Neuronal stem cell (in vitro differentiated cells): Measurements from ENCODE around the gene RXYLT1.

ENCODE experiments used
- DNase-seq: peaks from one replicate; pipeline ENCODE4 v3.0.0-alpha.2; 2013; ENCODE audit warnings: low spot score
- H2AFZ ChIP-seq: one replicate; pipeline ENCODE4 v1.6.1; 2013; ENCODE audit warnings: mild to moderate bottlenecking, low read length, inconsistent platforms
- H2AK5ac ChIP-seq: 2 replicates; pipeline ENCODE4 v1.6.1; 2013; ENCODE audit warnings: low read depth, mild to moderate bottlenecking, inconsistent platforms, low read length, moderate library complexity, mixed read lengths
- H2BK120ac ChIP-seq: 2 replicates; pipeline ENCODE4 v1.6.1; 2013; ENCODE audit warnings: low read depth, mild to moderate bottlenecking, inconsistent platforms, low read length, moderate library complexity, mixed read lengths
- H2BK12ac ChIP-seq: one replicate; pipeline ENCODE4 v1.6.1; 2013; ENCODE audit warnings: low read length, inconsistent platforms
- H2BK15ac ChIP-seq: 2 replicates; pipeline ENCODE4 v1.6.1; 2013; ENCODE audit warnings: mild to moderate bottlenecking, low read length, inconsistent platforms, mixed read lengths
- H2BK5ac ChIP-seq: one replicate; pipeline ENCODE4 v1.6.1; 2013; ENCODE audit warnings: inconsistent platforms, mild to moderate bottlenecking, low read length, moderate library complexity
- H3K14ac ChIP-seq: one replicate; pipeline ENCODE4 v1.6.1; 2013; ENCODE audit warnings: low read length, inconsistent platforms
- H3K18ac ChIP-seq: 2 replicates; pipeline ENCODE4 v1.6.1; 2013; ENCODE audit warnings: low read length, inconsistent platforms
- H3K23ac ChIP-seq: 2 replicates; pipeline ENCODE4 v1.6.1; 2013; ENCODE audit warnings: low read depth, mild to moderate bottlenecking, mixed read lengths, low read length, inconsistent platforms; ENCODE audit not compliant: poor library complexity
- H3K27ac ChIP-seq: replicated peaks from 3 replicates; pipeline ENCODE4 v1.5.1; 2013; ENCODE audit warnings: low read length, inconsistent platforms
- H3K27me3 ChIP-seq, 3 experiments: 2 replicates each; pipeline ENCODE4 v1.6.1; 2013; ENCODE audit warnings: low read length in 3 of 3, mild to moderate bottlenecking in 2 of 3, inconsistent platforms in 1 of 3, low read depth in 1 of 3, mixed read lengths in 1 of 3, moderate library complexity in 1 of 3; ENCODE audit not compliant: control insufficient read depth in 3 of 3, insufficient read depth in 3 of 3
- H3K36me3 ChIP-seq, 2 donors: replicated peaks in 1 of 2; 2 replicates each; pipeline ENCODE4 v1.6.1; 2013; ENCODE audit warnings: low read length in 2 of 2; ENCODE audit not compliant: control insufficient read depth in 2 of 2, insufficient read depth in 2 of 2
- H3K4ac ChIP-seq: 2 replicates; pipeline ENCODE4 v1.6.1; 2013; ENCODE audit warnings: inconsistent platforms, mild to moderate bottlenecking, low read length, moderate library complexity
- H3K4me1 ChIP-seq, 2 donors: 1 replicate in 1 of 2; 2 replicates in 1 of 2; pipeline ENCODE4 v1.6.1; 2013; ENCODE audit warnings: low read length in 2 of 2, low read depth in 1 of 2; ENCODE audit not compliant: control insufficient read depth in 2 of 2, insufficient read depth in 1 of 2
- H3K4me2 ChIP-seq: one replicate; pipeline ENCODE4 v1.6.1; 2013; ENCODE audit warnings: mild to moderate bottlenecking, low read length, inconsistent platforms; ENCODE audit not compliant: insufficient read depth, poor library complexity, severe bottlenecking
- H3K4me3 ChIP-seq, 2 donors: 2 replicates each; pipeline ENCODE4 v1.5.1; 2013; ENCODE audit warnings: low read length in 2 of 2, mild to moderate bottlenecking in 2 of 2, inconsistent platforms in 1 of 2, moderate library complexity in 1 of 2
- H3K79me1 ChIP-seq: one replicate; pipeline ENCODE4 v1.6.1; 2013; ENCODE audit warnings: low read depth, mild to moderate bottlenecking, inconsistent platforms, low read length, moderate library complexity
- H3K9ac ChIP-seq: one replicate; pipeline ENCODE4 v1.6.1; 2013; ENCODE audit warnings: mild to moderate bottlenecking, low read depth, low read length, inconsistent platforms; ENCODE audit not compliant: poor library complexity
- H3K9me3 ChIP-seq, 2 donors: replicated peaks in 1 of 2; 2 replicates each; pipeline versions ENCODE3 to v1.6.1; 2013; ENCODE audit warnings: low read length in 2 of 2, mild to moderate bottlenecking in 2 of 2, inconsistent platforms in 1 of 2, low read depth in 1 of 2, mixed read lengths in 1 of 2, moderate library complexity in 1 of 2; ENCODE audit not compliant: control insufficient read depth in 2 of 2, insufficient read depth in 1 of 2
- H4K8ac ChIP-seq: one replicate; pipeline ENCODE4 v1.6.1; 2013; ENCODE audit warnings: low read depth, mild to moderate bottlenecking, inconsistent platforms, low read length, moderate library complexity
- H4K91ac ChIP-seq: one replicate; pipeline ENCODE4 v1.6.1; 2013; ENCODE audit warnings: low read length, low read depth, mild to moderate bottlenecking, inconsistent platforms; ENCODE audit not compliant: poor library complexity
- WGBS, 2 donors: extraction: QIAGEN DNeasy Blood & Tissue Kit; methylation state at CpG; one replicate each; pipeline ENCODE4 v1.1.7; 2013; ENCODE audit warnings: missing lambda C conversion rate in 2 of 2, mixed read lengths in 1 of 2; ENCODE audit not compliant: insufficient read length in 2 of 2, insufficient replicate concordance in 1 of 2; ENCODE audit errors: extremely low coverage in 2 of 2; 5-methylcytosine and 5-hydroxymethylcytosine counted together

Gene RXYLT1

DNA sequence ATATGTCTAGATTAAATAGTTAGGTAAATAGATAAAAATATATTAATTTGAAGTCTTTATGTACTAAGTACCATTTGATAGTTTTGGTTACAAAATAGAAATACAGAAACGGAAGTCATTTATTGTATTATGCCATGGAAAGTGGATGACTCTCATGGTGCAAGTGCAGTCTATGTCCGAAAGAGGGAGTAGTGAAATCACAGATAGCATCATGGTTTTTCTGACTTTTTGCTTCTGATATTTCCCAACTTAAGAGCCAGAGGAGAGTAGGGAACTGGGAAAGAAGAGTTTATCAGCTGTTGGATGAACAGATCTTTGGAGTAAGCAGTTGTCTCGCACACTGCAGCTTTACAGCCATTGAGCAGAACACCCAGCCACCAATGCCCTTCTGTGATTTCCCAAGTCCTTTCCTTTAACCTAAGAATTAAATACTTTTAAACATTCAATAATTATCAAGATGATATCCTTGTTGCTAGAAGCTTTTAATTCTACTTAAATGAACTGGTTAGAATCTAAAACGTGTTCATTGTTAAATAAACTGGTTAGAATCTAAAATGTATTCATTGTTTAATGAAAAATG is 46.4 kb downstream of the RXYLT1 start:
- no peak overlapping the region for H2BK120ac ChIP-seq
- H2BK5ac ChIP-seq: no peak overlapping the region
- no peak overlapping the region for H3K9ac ChIP-seq
- no peak overlapping the region for H3K18ac ChIP-seq
- no CpG with 5 or more reads among the region's 4 CpGs for WGBS, 2 donors
- no peak overlapping the region for H2BK15ac ChIP-seq
- no peaks in the 10 kb centered on the region for H3K27me3 ChIP-seq
- no peak overlapping the region for H2AK5ac ChIP-seq
- H2BK12ac ChIP-seq: no peak overlapping the region
- no peak overlapping the region for H3K23ac ChIP-seq
- DNase-seq: peak; percentile 29
- H2AFZ ChIP-seq: no peak overlapping the region
- no peak overlapping the region for H4K8ac ChIP-seq
- no peak overlapping the region for H4K91ac ChIP-seq
- H3K36me3 ChIP-seq: no peaks in the 10 kb centered on the region
- H3K27ac ChIP-seq: no peak overlapping the region
- no peak overlapping the region for H3K4me3 ChIP-seq
- no peak overlapping the region for H3K14ac ChIP-seq
- peaks cover 0 to 4% of the 10 kb centered on the region in 2 donors for H3K9me3 ChIP-seq
- H3K4me2 ChIP-seq: no peak overlapping the region
- no peaks in the 10 kb centered on the region for H3K4me1 ChIP-seq
- H3K4ac ChIP-seq: no peak overlapping the region
- H3K79me1 ChIP-seq: no peaks in the 10 kb centered on the region

DNA sequence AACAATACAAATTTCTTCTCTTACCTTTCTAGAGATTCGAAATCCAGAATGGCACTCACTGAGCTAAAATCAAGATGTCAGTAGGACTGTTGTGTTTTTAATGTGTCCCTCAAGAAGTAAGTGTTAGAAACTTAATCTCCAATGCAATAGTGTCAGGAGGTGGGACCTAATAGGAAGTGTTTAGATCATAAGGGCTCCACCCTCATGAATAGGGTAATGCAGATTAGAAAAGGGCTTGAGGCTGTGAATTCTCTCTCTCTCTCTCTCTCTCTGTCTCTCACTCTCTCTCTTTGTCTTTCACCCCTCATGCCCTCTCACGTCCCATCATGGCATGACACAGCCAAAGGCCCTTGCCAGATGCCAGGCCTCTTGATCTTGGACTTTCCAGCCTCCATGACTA is 49.2 kb downstream of the RXYLT1 start:
- Histone ChIP-seq H2BK12ac (no peak overlapping the region), H3K4me2 (no peak overlapping the region), H3K27ac (no peak overlapping the region), H3K18ac (no peak overlapping the region), H3K4me1 (no peaks in the 10 kb centered on the region), H3K9me3 (peaks cover 0 to 4% of the 10 kb centered on the region in 2 donors), H3K79me1 (no peaks in the 10 kb centered on the region), H2BK5ac (no peak overlapping the region), H3K27me3 (no peaks in the 10 kb centered on the region), H2BK15ac (no peak overlapping the region), H3K9ac (no peak overlapping the region), H3K36me3 (no peaks in the 10 kb centered on the region), H3K4ac (no peak overlapping the region), H4K91ac (no peak overlapping the region), H2AK5ac (no peak overlapping the region), H2AFZ (no peak overlapping the region), H3K4me3 (no peak overlapping the region), H4K8ac (no peak overlapping the region), H2BK120ac (no peak overlapping the region), H3K23ac (no peak overlapping the region), H3K14ac (no peak overlapping the region)
- no peak for DNase-seq
- WGBS, 2 donors: no CpG with 5 or more reads among the region's 2 CpGs

DNA sequence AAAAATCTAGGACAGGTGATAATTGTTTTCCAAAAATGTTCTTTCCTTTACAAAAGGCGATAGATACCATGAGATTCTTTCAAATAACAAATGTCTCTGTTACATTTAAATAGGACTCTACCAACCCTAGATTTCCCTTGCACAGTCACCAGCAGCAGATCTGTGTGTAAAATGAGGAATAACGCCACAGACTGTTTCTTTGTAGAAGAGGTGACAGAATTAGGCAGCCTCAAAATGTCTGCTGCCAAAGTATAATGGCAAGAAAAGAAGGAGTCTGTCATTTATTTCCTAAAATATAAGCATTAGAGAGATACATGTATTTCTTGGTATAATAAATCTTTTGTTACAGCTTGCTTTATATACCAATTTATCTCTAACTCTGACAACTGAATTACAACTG is 56.3 kb downstream of the RXYLT1 start:
- Histone ChIP-seq H4K8ac (no peak overlapping the region), H3K79me1 (no peaks in the 10 kb centered on the region), H3K4me1 (no peaks in the 10 kb centered on the region), H3K4me3 (no peak overlapping the region), H3K9me3 (no peaks in the 10 kb centered on the region), H3K9ac (no peak overlapping the region), H4K91ac (no peak overlapping the region), H2AK5ac (no peak overlapping the region), H3K4ac (no peak overlapping the region), H3K14ac (no peak overlapping the region), H3K18ac (no peak overlapping the region), H2BK120ac (no peak overlapping the region), H3K36me3 (no peaks in the 10 kb centered on the region), H3K4me2 (no peak overlapping the region), H3K23ac (no peak overlapping the region), H2BK12ac (no peak overlapping the region), H2BK15ac (no peak overlapping the region), H2AFZ (no peak overlapping the region), H2BK5ac (no peak overlapping the region), H3K27ac (no peak overlapping the region), H3K27me3 (no peaks in the 10 kb centered on the region)
- no peak for DNase-seq
- WGBS, 2 donors: no CpG with 5 or more reads among the region's 2 CpGs

DNA sequence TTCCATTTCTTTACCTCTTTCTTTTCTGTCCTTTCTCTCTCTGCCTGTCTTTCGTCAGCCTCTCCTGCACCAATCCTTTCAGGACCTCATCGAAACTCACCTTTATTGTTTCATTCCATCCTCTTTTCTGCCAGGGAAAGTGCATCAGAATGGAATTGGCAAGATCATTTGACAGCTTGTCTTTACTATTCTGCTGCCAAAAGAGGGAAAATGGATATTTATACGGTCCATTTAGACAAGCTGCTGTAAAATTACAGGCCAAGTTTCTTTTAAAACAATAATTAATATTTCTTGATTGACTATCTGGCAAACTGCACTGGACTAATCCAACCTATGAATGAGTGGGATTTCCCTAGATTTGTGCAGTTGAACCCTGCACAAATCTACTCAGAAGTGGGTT is 57.2 kb downstream of the RXYLT1 start:
- no peak overlapping the region for H3K4me2 ChIP-seq
- H3K36me3 ChIP-seq: no peaks in the 10 kb centered on the region
- no peak overlapping the region for H3K18ac ChIP-seq
- no peak overlapping the region for H3K4ac ChIP-seq
- no peak for DNase-seq
- H3K4me3 ChIP-seq: no peak overlapping the region
- H3K23ac ChIP-seq: no peak overlapping the region
- no peak overlapping the region for H3K9ac ChIP-seq
- no peaks in the 10 kb centered on the region for H3K4me1 ChIP-seq
- no peak overlapping the region for H3K27ac ChIP-seq
- H2AFZ ChIP-seq: no peak overlapping the region
- no peak overlapping the region for H2BK15ac ChIP-seq
- no peaks in the 10 kb centered on the region for H3K79me1 ChIP-seq
- no peak overlapping the region for H4K91ac ChIP-seq
- no peak overlapping the region for H2BK12ac ChIP-seq
- H3K27me3 ChIP-seq: no peaks in the 10 kb centered on the region
- no peak overlapping the region for H2BK5ac ChIP-seq
- no peak overlapping the region for H4K8ac ChIP-seq
- H2AK5ac ChIP-seq: no peak overlapping the region
- H3K14ac ChIP-seq: no peak overlapping the region
- no peak overlapping the region for H2BK120ac ChIP-seq
- H3K9me3 ChIP-seq: no peaks in the 10 kb centered on the region
- WGBS, 2 donors: no CpG with 5 or more reads among the region's 3 CpGs
